ENCODE data around the gene ARHGAP27. TPM values are rescaled to one million over a fixed set of nuclear protein-coding genes. Genes with fewer than 3 reads are reported as not detected.
"Not testable (repeated sequence)": the region's sequence is repeated elsewhere in the genome, so short reads cannot be mapped to it uniquely, and the experiment has no call there.

ARHGAP27 gene
- total and polyA plus RNA-seq, 2 donors (not counting 1 experiment from before 2014, with no cell fraction given), result 0.57 to 3.3 TPM

GRCh38 chr17:45452329-45453224 lies 19.9 kb upstream of the ARHGAP27 start:
- not testable (repeated sequence) for DNase-seq (ENCODE audit: low read depth in 2 of 2); H3K27me3 ChIP-seq (ENCODE audit: control insufficient read depth, insufficient read depth, low read length); H3K36me3 ChIP-seq (ENCODE audit: control insufficient read depth, insufficient read depth, low read length); H3K4me2 ChIP-seq (ENCODE audit: extremely low read depth, insufficient read depth, low read length); H2AFZ ChIP-seq (ENCODE audit: low read length); H4K20me1 ChIP-seq (ENCODE audit: control insufficient read depth, extremely low read depth, insufficient read depth, low read length); H3K79me2 ChIP-seq (ENCODE audit: control insufficient read depth, insufficient read depth, low read length); H3K4me3 ChIP-seq (replicated peaks in 1 of 4; ENCODE audit: control extremely low read depth in 1 of 4, insufficient read depth in 1 of 4, low read depth in 3 of 4, low read length in 4 of 4); H3K4me1 ChIP-seq (ENCODE audit: control insufficient read depth, extremely low read depth, insufficient read depth, low read length); H3K27ac ChIP-seq (ENCODE audit: insufficient read depth, low read length); H3K9ac ChIP-seq (ENCODE audit: insufficient read depth, low read length); H3K9me3 ChIP-seq (ENCODE audit: control insufficient read depth, insufficient read depth, low read depth, low read length)

DNA sequence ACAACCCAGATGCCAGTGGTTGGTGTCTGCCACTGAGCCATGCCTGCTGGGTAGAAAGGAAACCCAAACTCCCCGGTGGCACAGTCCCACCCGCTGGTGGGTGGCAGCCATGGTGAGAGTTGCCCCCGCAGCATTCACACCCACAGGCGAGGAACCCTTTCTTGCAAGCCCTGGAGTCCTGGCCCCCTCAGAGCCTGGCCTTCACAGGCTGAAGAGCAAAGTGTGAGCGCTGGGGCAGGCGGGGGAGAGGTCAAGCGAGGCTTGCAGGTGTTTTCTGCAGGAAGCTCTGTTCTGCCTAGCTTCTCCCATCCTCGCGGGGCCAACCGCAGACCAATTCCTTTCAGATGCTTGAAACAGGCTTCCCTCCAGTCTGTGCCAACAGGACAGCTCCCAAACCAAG lies 19.0 kb upstream of the ARHGAP27 start:
- H3K27me3 ChIP-seq (ENCODE audit: control insufficient read depth, insufficient read depth, low read length); H3K4me2 ChIP-seq (ENCODE audit: extremely low read depth, insufficient read depth, low read length); H3K36me3 ChIP-seq (ENCODE audit: control insufficient read depth, insufficient read depth, low read length); H3K79me2 ChIP-seq (ENCODE audit: control insufficient read depth, insufficient read depth, low read length); H3K27ac ChIP-seq (ENCODE audit: insufficient read depth, low read length); H3K9me3 ChIP-seq (ENCODE audit: control insufficient read depth, insufficient read depth, low read depth, low read length); H4K20me1 ChIP-seq (ENCODE audit: control insufficient read depth, extremely low read depth, insufficient read depth, low read length); H3K9ac ChIP-seq (ENCODE audit: insufficient read depth, low read length); H2AFZ ChIP-seq (ENCODE audit: low read length); H3K4me3 ChIP-seq (replicated peaks in 1 of 4; ENCODE audit: control extremely low read depth in 1 of 4, insufficient read depth in 1 of 4, low read depth in 3 of 4, low read length in 4 of 4); DNase-seq (ENCODE audit: low read depth in 2 of 2); H3K4me1 ChIP-seq (ENCODE audit: control insufficient read depth, extremely low read depth, insufficient read depth, low read length): not testable (repeated sequence)

DNA sequence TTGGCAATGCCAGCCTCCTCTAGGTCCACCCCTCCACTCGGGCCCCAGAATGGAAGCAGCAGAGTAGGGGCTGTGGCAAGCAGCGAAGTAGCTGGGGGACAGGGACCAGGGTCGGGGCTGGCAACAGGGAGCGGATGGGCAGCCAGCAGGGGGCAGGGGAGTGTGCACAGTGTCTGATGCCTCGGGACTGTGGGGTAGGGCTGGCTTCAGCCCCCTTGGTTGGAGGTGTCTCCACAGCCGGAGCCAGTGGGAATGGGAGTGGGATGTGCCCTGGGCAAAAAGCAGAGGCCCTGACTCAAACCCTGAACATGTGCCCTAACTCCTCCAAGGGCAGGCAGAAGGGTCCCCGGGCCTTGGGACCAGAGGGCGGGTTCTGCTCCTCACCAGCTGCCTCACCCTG lies 18.5 kb upstream of the ARHGAP27 start:
- H2AFZ ChIP-seq (ENCODE audit: low read length), result no peak overlapping the region
- no peaks in the 10 kb centered on the region for H3K79me2 ChIP-seq (ENCODE audit: control insufficient read depth, insufficient read depth, low read length)
- H3K27me3 ChIP-seq (ENCODE audit: control insufficient read depth, insufficient read depth, low read length), result no peaks in the 10 kb centered on the region
- H3K4me3 ChIP-seq (replicated peaks in 1 of 4; ENCODE audit: control extremely low read depth in 1 of 4, insufficient read depth in 1 of 4, low read depth in 3 of 4, low read length in 4 of 4), result no peak overlapping the region
- no peak for DNase-seq (ENCODE audit: low read depth in 2 of 2)
- no peak overlapping the region for H3K9ac ChIP-seq (ENCODE audit: insufficient read depth, low read length)
- no peak for TF ChIP-seq EZH2 (IDR thresholded peaks at IDR 0.05; ENCODE audit: low read length, missing control alignments)
- TF ChIP-seq, protein P1, sequence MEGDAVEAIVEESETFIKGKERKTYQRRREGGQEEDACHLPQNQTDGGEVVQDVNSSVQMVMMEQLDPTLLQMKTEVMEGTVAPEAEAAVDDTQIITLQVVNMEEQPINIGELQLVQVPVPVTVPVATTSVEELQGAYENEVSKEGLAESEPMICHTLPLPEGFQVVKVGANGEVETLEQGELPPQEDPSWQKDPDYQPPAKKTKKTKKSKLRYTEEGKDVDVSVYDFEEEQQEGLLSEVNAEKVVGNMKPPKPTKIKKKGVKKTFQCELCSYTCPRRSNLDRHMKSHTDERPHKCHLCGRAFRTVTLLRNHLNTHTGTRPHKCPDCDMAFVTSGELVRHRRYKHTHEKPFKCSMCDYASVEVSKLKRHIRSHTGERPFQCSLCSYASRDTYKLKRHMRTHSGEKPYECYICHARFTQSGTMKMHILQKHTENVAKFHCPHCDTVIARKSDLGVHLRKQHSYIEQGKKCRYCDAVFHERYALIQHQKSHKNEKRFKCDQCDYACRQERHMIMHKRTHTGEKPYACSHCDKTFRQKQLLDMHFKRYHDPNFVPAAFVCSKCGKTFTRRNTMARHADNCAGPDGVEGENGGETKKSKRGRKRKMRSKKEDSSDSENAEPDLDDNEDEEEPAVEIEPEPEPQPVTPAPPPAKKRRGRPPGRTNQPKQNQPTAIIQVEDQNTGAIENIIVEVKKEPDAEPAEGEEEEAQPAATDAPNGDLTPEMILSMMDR (conservative IDR thresholded peaks at IDR 0.05 in 1 of 2, IDR thresholded peaks at IDR 0.05 in 1 of 2; ENCODE audit: low read depth in 1 of 2, low read length in 2 of 2), result no peak
- H4K20me1 ChIP-seq (ENCODE audit: control insufficient read depth, extremely low read depth, insufficient read depth, low read length), result no peaks in the 10 kb centered on the region
- H3K36me3 ChIP-seq (ENCODE audit: control insufficient read depth, insufficient read depth, low read length), result peaks cover 6% of the 10 kb centered on the region
- H3K27ac ChIP-seq (ENCODE audit: insufficient read depth, low read length), result no peak overlapping the region
- H3K4me1 ChIP-seq (ENCODE audit: control insufficient read depth, extremely low read depth, insufficient read depth, low read length), result no peaks in the 10 kb centered on the region
- H3K9me3 ChIP-seq (ENCODE audit: control insufficient read depth, insufficient read depth, low read depth, low read length), result no peaks in the 10 kb centered on the region
- H3K4me2 ChIP-seq (ENCODE audit: extremely low read depth, insufficient read depth, low read length), result no peak overlapping the region

DNA sequence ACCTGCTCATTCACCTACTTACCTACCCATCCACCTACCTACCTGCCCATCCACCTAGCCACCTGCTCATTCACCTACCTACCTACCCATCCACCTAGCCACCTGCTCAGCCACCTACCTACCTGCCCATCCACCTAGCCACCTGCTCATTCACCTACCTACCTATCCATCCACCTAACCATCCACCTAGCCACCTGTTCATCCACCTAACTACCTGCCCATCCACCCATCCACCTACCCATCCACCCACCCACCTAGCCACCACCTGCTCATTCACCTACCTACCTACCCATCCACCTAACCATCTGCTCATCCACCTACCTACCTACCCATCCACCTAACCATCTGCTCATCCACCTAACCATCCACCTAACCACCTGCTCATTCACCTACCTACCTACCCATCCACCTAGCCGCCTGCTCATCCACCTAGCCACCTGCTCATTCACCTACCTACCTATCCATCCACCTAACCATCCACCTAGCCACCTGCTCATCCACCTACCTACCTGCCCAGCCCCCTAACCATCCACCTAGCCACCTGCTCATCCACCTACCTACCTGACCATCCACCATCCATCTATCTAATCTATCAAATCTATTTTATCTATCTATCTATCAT lies 17.1 kb upstream of the ARHGAP27 start:
- not testable (repeated sequence) for H3K9me3 ChIP-seq (ENCODE audit: control insufficient read depth, insufficient read depth, low read depth, low read length); H3K36me3 ChIP-seq (ENCODE audit: control insufficient read depth, insufficient read depth, low read length); H2AFZ ChIP-seq (ENCODE audit: low read length); H3K4me2 ChIP-seq (ENCODE audit: extremely low read depth, insufficient read depth, low read length); H3K9ac ChIP-seq (ENCODE audit: insufficient read depth, low read length); H3K27ac ChIP-seq (ENCODE audit: insufficient read depth, low read length); DNase-seq (ENCODE audit: low read depth in 2 of 2); H3K27me3 ChIP-seq (ENCODE audit: control insufficient read depth, insufficient read depth, low read length); H3K4me1 ChIP-seq (ENCODE audit: control insufficient read depth, extremely low read depth, insufficient read depth, low read length); H4K20me1 ChIP-seq (ENCODE audit: control insufficient read depth, extremely low read depth, insufficient read depth, low read length); H3K79me2 ChIP-seq (ENCODE audit: control insufficient read depth, insufficient read depth, low read length); H3K4me3 ChIP-seq (replicated peaks in 1 of 4; ENCODE audit: control extremely low read depth in 1 of 4, insufficient read depth in 1 of 4, low read depth in 3 of 4, low read length in 4 of 4)

DNA sequence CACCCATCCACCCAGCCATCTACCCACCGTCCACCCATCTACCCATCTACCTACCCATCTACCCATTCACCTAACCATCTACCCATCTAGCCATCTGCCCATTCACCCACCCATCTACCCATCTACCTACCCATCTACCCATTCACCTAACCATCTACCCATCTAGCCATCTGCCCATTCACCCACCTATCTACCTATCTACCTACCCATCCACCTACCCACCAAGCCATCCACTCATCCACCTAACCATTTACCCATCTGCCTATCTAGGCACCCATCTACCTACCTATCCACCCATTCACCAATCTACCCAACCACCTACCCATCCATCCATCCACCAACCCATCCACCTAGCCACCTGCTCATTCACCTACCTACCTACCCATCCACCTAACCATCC lies 16.6 kb upstream of the ARHGAP27 start:
- DNase-seq (ENCODE audit: low read depth in 2 of 2); H3K79me2 ChIP-seq (ENCODE audit: control insufficient read depth, insufficient read depth, low read length): not testable (repeated sequence)

DNA sequence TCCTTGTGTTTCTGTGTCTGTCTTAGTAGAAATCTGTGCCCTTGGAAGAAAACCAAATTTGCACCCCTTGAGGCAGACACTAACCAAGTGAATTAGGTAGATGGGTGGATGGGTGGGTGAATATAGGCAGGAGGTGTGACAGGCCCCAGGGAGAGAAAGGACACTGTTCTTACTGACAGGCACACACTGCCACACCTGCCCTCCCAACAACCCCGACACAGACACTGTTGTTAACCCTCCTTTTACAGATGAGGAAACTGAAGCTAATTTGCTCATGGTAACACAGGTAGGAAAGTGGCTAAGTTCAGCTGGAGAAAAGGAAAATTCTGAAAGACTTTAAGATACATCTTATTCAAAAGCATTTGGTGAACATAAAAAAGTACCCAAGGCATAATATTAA lies 15.8 kb upstream of the ARHGAP27 start:
- not testable (repeated sequence) for H3K36me3 ChIP-seq (ENCODE audit: control insufficient read depth, insufficient read depth, low read length); H4K20me1 ChIP-seq (ENCODE audit: control insufficient read depth, extremely low read depth, insufficient read depth, low read length); H3K4me3 ChIP-seq (replicated peaks in 1 of 4; ENCODE audit: control extremely low read depth in 1 of 4, insufficient read depth in 1 of 4, low read depth in 3 of 4, low read length in 4 of 4); H3K9me3 ChIP-seq (ENCODE audit: control insufficient read depth, insufficient read depth, low read depth, low read length); H3K4me2 ChIP-seq (ENCODE audit: extremely low read depth, insufficient read depth, low read length); H2AFZ ChIP-seq (ENCODE audit: low read length); H3K27me3 ChIP-seq (ENCODE audit: control insufficient read depth, insufficient read depth, low read length); DNase-seq (ENCODE audit: low read depth in 2 of 2); H3K79me2 ChIP-seq (ENCODE audit: control insufficient read depth, insufficient read depth, low read length); H3K4me1 ChIP-seq (ENCODE audit: control insufficient read depth, extremely low read depth, insufficient read depth, low read length); H3K27ac ChIP-seq (ENCODE audit: insufficient read depth, low read length); H3K9ac ChIP-seq (ENCODE audit: insufficient read depth, low read length)

More for the DNA sequence above, 16.6 kb upstream of the ARHGAP27 start:
- not testable (repeated sequence) for H2AFZ ChIP-seq (ENCODE audit: low read length); H3K4me3 ChIP-seq (replicated peaks in 1 of 4; ENCODE audit: control extremely low read depth in 1 of 4, insufficient read depth in 1 of 4, low read depth in 3 of 4, low read length in 4 of 4); H3K9me3 ChIP-seq (ENCODE audit: control insufficient read depth, insufficient read depth, low read depth, low read length); H3K36me3 ChIP-seq (ENCODE audit: control insufficient read depth, insufficient read depth, low read length); H3K9ac ChIP-seq (ENCODE audit: insufficient read depth, low read length); H4K20me1 ChIP-seq (ENCODE audit: control insufficient read depth, extremely low read depth, insufficient read depth, low read length); H3K4me2 ChIP-seq (ENCODE audit: extremely low read depth, insufficient read depth, low read length); H3K27ac ChIP-seq (ENCODE audit: insufficient read depth, low read length); H3K4me1 ChIP-seq (ENCODE audit: control insufficient read depth, extremely low read depth, insufficient read depth, low read length); H3K27me3 ChIP-seq (ENCODE audit: control insufficient read depth, insufficient read depth, low read length)
